GM18909 (cell line): ENCODE data around the gene LRP1B.

Experiments
- ATAC-seq: cut with Tn5 transposase; IDR thresholded peaks from one replicate; pipeline ENCODE4 v1.9.1; 2021; ENCODE audit warnings: mild to moderate bottlenecking; ENCODE audit not compliant: unreplicated experiment, poor library complexity

The LRP1B gene

GRCh38 chr2:141967503-141967902 is 163.3 kb downstream of the LRP1B start:
- ATAC-seq: no peak

GRCh38 chr2:141959941-141960340 is 170.9 kb downstream of the LRP1B start:
- no peak for ATAC-seq

GRCh38 chr2:141959016-141959415 is 171.8 kb downstream of the LRP1B start:
- ATAC-seq: no peak

GRCh38 chr2:141957827-141958450 is 172.9 kb downstream of the LRP1B start:
- no peak for ATAC-seq

- ATAC-seq: no peak
These were observed 173.5 kb downstream of the LRP1B start for GRCh38 chr2:141957321-141957720.

- ATAC-seq: no peak
These were observed 183.3 kb downstream of the LRP1B start for GRCh38 chr2:141947396-141948114.

GRCh38 chr2:141946016-141946415 is 184.8 kb downstream of the LRP1B start:
- ATAC-seq: no peak

- no peak for ATAC-seq
These were observed 186.9 kb downstream of the LRP1B start for GRCh38 chr2:141943918-141944317.

GRCh38 chr2:141942006-141942789 is 188.6 kb downstream of the LRP1B start:
- ATAC-seq: no peak

GRCh38 chr2:141941210-141941714 is 189.6 kb downstream of the LRP1B start:
- ATAC-seq: no peak

GRCh38 chr2:141940709-141941108 is 190.1 kb downstream of the LRP1B start:
- ATAC-seq: no peak

- ATAC-seq: no peak
These were observed 197.6 kb downstream of the LRP1B start for GRCh38 chr2:141933226-141933625.

GRCh38 chr2:141932261-141932660 is 198.6 kb downstream of the LRP1B start:
- no peak for ATAC-seq

- no peak for ATAC-seq
These were observed 199.0 kb downstream of the LRP1B start for GRCh38 chr2:141931797-141932196.

- ATAC-seq: no peak
These were observed 200.0 kb downstream of the LRP1B start for GRCh38 chr2:141930803-141931202.

GRCh38 chr2:141929331-141930252 is 201.2 kb downstream of the LRP1B start:
- ATAC-seq: no peak

- ATAC-seq: no peak
These were observed 202.3 kb downstream of the LRP1B start for GRCh38 chr2:141928476-141928875.

GRCh38 chr2:141927536-141927935 is 203.3 kb downstream of the LRP1B start:
- no peak for ATAC-seq

- ATAC-seq: no peak
These were observed 205.3 kb downstream of the LRP1B start for GRCh38 chr2:141925511-141925910.

GRCh38 chr2:141923657-141924056 is 207.2 kb downstream of the LRP1B start:
- no peak for ATAC-seq
